MCF 10A (cell line): Measurements from ENCODE around the gene OSMR. TPM values are rescaled to one million over a fixed set of nuclear protein-coding genes. Genes with fewer than 3 reads are reported as not detected.

ENCODE experiments used
- BruUV-seq: library from RNA; stranded (reverse); fragments of 400-500 nt; replicated peaks from 2 replicates; lab custom pipeline; 2021; lab: Mats Ljungman, UMichigan
- CTCF ChIA-PET: fragments of 300-600 bp; sonication (Branson Sonifier 250); formaldehyde crosslinking; extraction: SDS; loops from one replicate; lab custom pipeline; 2021; ENCODE audit warnings: antibody characterized with exemption, inconsistent platforms; lab: Yijun Ruan, JAX
- POLR2A ChIA-PET: fragments of 300-600, 350-650 bp; sonication (Branson Sonifier 250); formaldehyde crosslinking; extraction: SDS; loops from one replicate; lab custom pipeline; 2020; ENCODE audit warnings: antibody characterized with exemption, inconsistent platforms; lab: Yijun Ruan, JAX
- DNase-seq: peaks from one replicate; pipeline ENCODE4 v3.0.0-alpha.2; 2018; ENCODE audit not compliant: unreplicated experiment
- H3K27ac Mint-ChIP-seq: one replicate; pipeline ENCODE4 v1.8.0; 2022; ENCODE audit warnings: mild to moderate bottlenecking, low read depth, mixed read lengths; ENCODE audit not compliant: unreplicated experiment
- H3K27me3 Mint-ChIP-seq: one replicate; pipeline ENCODE4 v1.8.0; 2022; ENCODE audit warnings: mixed read lengths; ENCODE audit not compliant: insufficient read depth, unreplicated experiment
- H3K36me3 Mint-ChIP-seq: one replicate; pipeline ENCODE4 v1.8.0; 2022; ENCODE audit warnings: mild to moderate bottlenecking, moderate library complexity, mixed read lengths; ENCODE audit not compliant: insufficient read depth, unreplicated experiment
- H3K4me1 Mint-ChIP-seq: one replicate; pipeline ENCODE4 v1.8.0; 2022; ENCODE audit warnings: mixed read lengths; ENCODE audit not compliant: insufficient read depth, unreplicated experiment
- H3K4me3 Mint-ChIP-seq: one replicate; pipeline ENCODE4 v1.8.0; 2022; ENCODE audit warnings: mild to moderate bottlenecking, moderate library complexity, mixed read lengths; ENCODE audit not compliant: unreplicated experiment
- H3K9me3 Mint-ChIP-seq: one replicate; pipeline ENCODE4 v1.8.0; 2022; ENCODE audit warnings: mixed read lengths; ENCODE audit not compliant: unreplicated experiment
- CTCF ChIP-seq: fragments of 200-600 bp; IDR thresholded peaks from one replicate; pipeline ENCODE4 v1.8.0; 2022; ENCODE audit warnings: antibody characterized with exemption, mild to moderate bottlenecking; ENCODE audit not compliant: unreplicated experiment
- intact Hi-C: fragments of 100-400 bp; cut with micrococcal nuclease; formaldehyde crosslinking; loops from 2 replicates; pipeline ENCODE4 v1.14.1; 2022
- total RNA-seq: library from RNA; stranded (reverse); gene quantifications from 2 replicates; pipeline ENCODE4 v1.2.3, GENCODE V29; 2022

Gene OSMR
- total RNA-seq, 1 experiment from 2014 or later = 89.1 TPM

DNA sequence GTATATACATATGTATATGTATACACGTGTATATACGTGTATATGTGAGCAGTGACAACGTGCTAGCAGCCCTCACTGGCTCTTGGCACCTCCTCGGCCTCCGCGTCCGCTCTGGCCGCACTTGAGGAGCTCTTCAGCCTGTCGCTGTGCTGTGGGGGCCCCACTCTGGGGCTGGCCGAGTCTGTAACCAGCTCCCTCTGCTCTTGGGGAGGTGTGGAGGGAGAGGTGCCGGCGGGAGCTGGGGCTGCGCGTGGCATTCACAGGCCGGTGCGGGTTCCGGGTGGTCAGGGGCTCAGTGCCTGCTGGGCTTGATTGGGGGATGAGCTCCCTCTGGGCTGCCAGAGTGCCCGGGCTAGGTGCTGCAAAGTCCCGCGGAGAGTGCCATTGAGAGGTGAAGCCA is 24.1 kb upstream of the OSMR start:
- no peak for TF ChIP-seq CTCF
- H3K27ac Mint-ChIP-seq = no peak overlapping the region
- no peaks in the 10 kb centered on the region for H3K9me3 Mint-ChIP-seq
- intact Hi-C loops = no loop called here
- ChIA-PET CTCF (interaction anchor here (0.9 to 1.9 kb wide), 3 partner anchors 11 to 17 kb away, joined by 4 to 16 read pairs (median 6); no protein-coding TSS in a partner anchor), POLR2A (interaction anchor here (1.2 kb wide), 1 partner anchor 24 kb away, joined by 4 read pairs; the partner anchor contains the start of gene OSMR)
- no TSS peak for BruUV-seq
- peaks cover 14% of the 10 kb centered on the region for H3K36me3 Mint-ChIP-seq
- no peak overlapping the region for H3K4me3 Mint-ChIP-seq
- DNase-seq = no peak
- H3K4me1 Mint-ChIP-seq = peaks cover 14% of the 10 kb centered on the region
- no peaks in the 10 kb centered on the region for H3K27me3 Mint-ChIP-seq

- ChIA-PET CTCF (no interaction called here), POLR2A (interaction anchor here (0.5 kb wide), 1 partner anchor 14 kb away, joined by 3 read pairs; no protein-coding TSS in a partner anchor)
- DNase-seq = no peak
- H3K36me3 Mint-ChIP-seq = peaks cover 32% of the 10 kb centered on the region
- H3K9me3 Mint-ChIP-seq = no peaks in the 10 kb centered on the region
- no peak overlapping the region for H3K4me3 Mint-ChIP-seq
- TF ChIP-seq CTCF = no peak
- no TSS peak for BruUV-seq
- no peak overlapping the region for H3K27ac Mint-ChIP-seq
- intact Hi-C loops = no loop called here
- H3K27me3 Mint-ChIP-seq = no peaks in the 10 kb centered on the region
- H3K4me1 Mint-ChIP-seq = peaks cover 25% of the 10 kb centered on the region
Measured at GRCh38 chr5:38823503-38823902, 22.3 kb upstream of the OSMR start.

DNA sequence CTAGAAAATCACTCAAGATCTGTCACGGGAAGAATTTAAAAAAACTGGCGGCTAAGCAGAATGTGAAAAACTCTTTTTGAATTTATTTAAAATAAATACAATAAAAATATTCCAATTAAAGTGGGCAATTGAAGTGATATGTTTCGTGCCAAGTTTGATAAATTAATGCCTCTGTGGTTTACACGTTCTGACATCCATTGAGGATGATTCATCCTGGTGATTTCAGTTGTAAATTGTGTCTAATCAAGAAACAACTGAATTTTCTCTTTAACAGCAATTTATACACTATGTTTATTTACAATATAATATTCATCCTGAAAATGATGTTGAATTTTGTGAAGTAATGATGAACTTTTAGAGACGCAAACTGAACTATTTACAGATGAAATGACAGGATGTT is 21.0 kb upstream of the OSMR start:
- intact Hi-C loops = no loop called here

DNA sequence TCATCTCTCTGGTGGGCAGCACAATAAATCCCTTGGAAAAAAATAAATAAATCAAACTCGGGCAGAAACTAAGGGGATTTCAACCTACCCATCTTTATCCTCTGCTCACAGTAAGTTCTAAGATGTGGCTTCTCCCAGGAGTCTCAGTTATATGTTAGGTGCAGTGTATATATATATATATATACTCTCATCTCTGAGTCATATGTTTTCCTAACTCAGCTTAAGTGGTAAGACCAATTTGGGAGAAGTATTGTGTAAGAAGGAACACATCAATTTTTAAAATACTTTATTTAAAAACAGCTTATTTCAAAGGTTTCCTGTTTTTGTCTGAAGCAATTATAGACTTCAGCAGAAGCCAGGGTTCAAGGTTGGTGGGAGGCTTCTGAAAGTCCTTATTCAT is 20.3 kb upstream of the OSMR start:
- H3K27me3 Mint-ChIP-seq = no peaks in the 10 kb centered on the region
- peaks cover 39% of the 10 kb centered on the region for H3K4me1 Mint-ChIP-seq
- DNase-seq = peak; percentile 37
- peaks cover 34% of the 10 kb centered on the region for H3K36me3 Mint-ChIP-seq
- no peak overlapping the region for H3K27ac Mint-ChIP-seq
- intact Hi-C loops = no loop called here
- POLR2A ChIA-PET = interaction anchor here (0.6 kb wide), 1 partner anchor 97 kb away, joined by 3 read pairs; no protein-coding TSS in a partner anchor
- CTCF ChIA-PET = interaction anchor here (0.6 kb wide), 1 partner anchor 16 kb away, joined by 3 read pairs; no protein-coding TSS in a partner anchor
- BruUV-seq = no TSS peak
- H3K9me3 Mint-ChIP-seq = no peaks in the 10 kb centered on the region
- no peak overlapping the region for H3K4me3 Mint-ChIP-seq
- no peak for TF ChIP-seq CTCF

More for the DNA sequence above, 21.0 kb upstream of the OSMR start:
- H3K9me3 Mint-ChIP-seq = no peaks in the 10 kb centered on the region
- no peak overlapping the region for H3K27ac Mint-ChIP-seq
- DNase-seq = peak; percentile 21
- peaks cover 32% of the 10 kb centered on the region for H3K4me1 Mint-ChIP-seq
- no peak overlapping the region for H3K4me3 Mint-ChIP-seq
- CTCF ChIA-PET = no interaction called here
- POLR2A ChIA-PET = no interaction called here
- TF ChIP-seq CTCF = no peak
- H3K36me3 Mint-ChIP-seq = peaks cover 34% of the 10 kb centered on the region
- BruUV-seq = no TSS peak
- H3K27me3 Mint-ChIP-seq = no peaks in the 10 kb centered on the region
